ENCODE data around the gene ENDOV.

The ENDOV gene

GRCh38 chr17:80458016-80458415 is 43.0 kb downstream of the ENDOV start:
- POLR2A ChIA-PET: no interaction called here
- TF ChIP-seq CTCF (IDR thresholded peaks at IDR 0.05; ENCODE audit: insufficient read depth, low read length, missing control alignments): no peak
- no peak for DNase-seq (ENCODE audit: low read depth, low spot score)
- no peak overlapping the region for H3K4me3 ChIP-seq (ENCODE audit: low read depth, low read length)
- CTCF ChIA-PET: no interaction called here

DNA sequence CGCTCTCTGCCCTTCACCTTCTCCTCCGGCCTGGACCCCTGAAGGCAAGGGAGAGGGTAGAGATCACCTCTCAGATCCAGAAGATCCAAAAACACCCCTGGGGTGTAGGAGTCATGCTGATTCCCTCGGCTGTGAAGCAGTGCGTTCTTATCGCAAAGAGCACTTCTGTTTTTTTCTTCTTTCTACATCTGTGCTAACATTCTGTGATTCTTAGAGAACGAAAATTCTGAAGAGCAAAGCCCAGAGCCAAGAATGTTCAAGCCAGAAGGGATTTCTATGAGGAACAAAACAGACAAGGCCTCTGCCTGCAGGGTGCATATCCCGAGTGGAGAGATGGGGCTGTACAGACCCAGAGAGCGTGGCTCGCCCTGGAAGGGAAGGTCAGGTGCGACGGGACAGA is 44.3 kb downstream of the ENDOV start:
- ChIA-PET POLR2A (no interaction called here), CTCF (no interaction called here)
- no peak overlapping the region for H3K4me3 ChIP-seq (ENCODE audit: low read depth, low read length)
- DNase-seq (ENCODE audit: low read depth, low spot score): no peak
- TF ChIP-seq CTCF (IDR thresholded peaks at IDR 0.05; ENCODE audit: insufficient read depth, low read length, missing control alignments): no peak

GRCh38 chr17:80460429-80460834 is 45.5 kb downstream of the ENDOV start:
- CTCF ChIA-PET: no interaction called here
- H3K4me3 ChIP-seq (ENCODE audit: low read depth, low read length): no peak overlapping the region
- no peak for TF ChIP-seq CTCF (IDR thresholded peaks at IDR 0.05; ENCODE audit: insufficient read depth, low read length, missing control alignments)
- POLR2A ChIA-PET: no interaction called here
- DNase-seq (ENCODE audit: low read depth, low spot score): no peak

DNA sequence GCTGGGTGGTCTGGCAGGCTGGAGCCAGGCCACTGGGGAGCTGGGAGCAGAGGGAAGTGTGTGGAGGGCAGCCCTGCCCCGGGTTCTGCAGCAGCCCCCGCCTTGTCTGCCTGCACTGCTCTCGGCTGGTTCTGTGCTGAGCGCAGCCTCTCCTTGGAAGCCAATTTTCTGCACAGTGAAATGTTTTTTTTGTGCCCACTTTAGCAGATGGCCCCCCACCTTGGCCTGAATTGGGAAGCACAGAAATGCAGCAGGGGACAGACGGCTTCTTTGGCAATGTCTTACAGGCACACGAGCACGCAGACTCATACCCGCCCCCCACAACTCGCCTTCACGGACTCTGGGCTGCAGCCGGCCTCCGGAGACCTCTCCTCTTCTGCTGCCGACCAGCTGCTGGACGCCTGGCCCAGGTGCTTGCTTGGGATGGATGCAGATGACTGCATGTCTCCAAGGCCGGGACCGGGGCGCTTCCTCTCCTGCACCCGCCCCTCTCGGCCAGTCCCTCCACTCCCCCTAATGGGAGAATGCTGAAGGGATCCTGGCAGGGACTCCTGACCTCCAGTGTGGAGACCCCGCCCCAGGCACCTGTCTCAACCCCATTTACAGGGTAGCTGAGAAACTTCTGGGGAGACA is 46.7 kb downstream of the ENDOV start:
- no peak overlapping the region for H3K4me3 ChIP-seq (ENCODE audit: low read depth, low read length)
- no peak for TF ChIP-seq CTCF (IDR thresholded peaks at IDR 0.05; ENCODE audit: insufficient read depth, low read length, missing control alignments)
- ChIA-PET CTCF (no interaction called here), POLR2A (no interaction called here)
- no peak for DNase-seq (ENCODE audit: low read depth, low spot score)

DNA sequence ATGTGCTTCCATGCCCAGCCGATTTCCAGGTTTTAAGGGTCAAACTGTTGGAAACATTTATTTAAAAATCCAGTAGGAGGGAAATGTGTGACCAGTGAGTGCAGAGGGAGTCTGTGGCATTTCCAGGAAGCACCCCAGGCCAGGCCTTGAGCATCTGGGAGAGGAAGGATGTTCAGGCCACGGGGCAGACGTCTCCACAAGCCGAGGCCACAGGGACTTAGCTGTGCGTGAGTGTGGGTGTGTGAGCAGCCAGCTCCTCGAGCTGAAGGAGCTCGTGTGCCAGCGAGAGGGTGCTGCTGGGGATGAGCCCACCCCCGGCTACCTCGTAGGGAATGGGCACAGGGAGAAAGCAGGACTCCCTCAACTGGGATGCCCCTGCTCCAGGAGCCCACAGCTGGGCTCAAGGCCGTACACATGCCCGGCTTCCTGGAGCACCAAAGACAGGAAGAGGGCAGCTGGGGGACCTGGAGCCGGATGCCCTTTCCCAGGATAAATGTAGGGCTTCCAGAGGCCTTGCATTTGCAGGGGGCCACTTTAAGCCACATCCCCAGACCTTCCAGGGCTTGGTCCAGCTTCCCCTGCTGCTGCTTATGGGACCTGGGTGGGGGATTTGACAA is 48.9 kb downstream of the ENDOV start:
- ChIA-PET POLR2A (no interaction called here), CTCF (interaction anchor here (1.0 to 1.8 kb wide), 6 partner anchors 9 to 112 kb away, joined by 3 to 6 read pairs (median 5); partner anchors contain the start of gene NPTX1)
- no peak for TF ChIP-seq CTCF (IDR thresholded peaks at IDR 0.05; ENCODE audit: insufficient read depth, low read length, missing control alignments)
- H3K4me3 ChIP-seq (ENCODE audit: low read depth, low read length): no peak overlapping the region
- DNase-seq (ENCODE audit: low read depth, low spot score): no peak

DNA sequence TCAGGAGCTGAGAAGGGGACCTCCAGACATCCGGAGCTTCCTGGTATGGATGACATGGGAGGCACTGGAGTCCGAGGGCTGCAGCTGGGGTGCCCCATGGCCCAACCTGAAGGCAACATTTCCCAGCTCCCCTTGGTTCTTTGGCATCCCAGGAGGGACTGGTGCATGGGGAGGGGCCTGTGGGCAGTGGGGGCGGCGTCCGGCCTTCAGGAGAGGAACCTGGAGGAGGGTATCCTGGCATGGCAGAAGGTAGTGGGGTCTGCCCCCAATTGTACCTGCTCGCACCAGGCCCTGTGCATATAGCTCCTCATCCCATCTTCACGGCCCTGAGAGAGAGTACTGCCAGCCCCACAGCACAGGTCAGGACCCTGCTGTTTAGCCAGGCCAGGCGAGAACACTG is 49.5 kb downstream of the ENDOV start:
- no peak for DNase-seq (ENCODE audit: low read depth, low spot score)
- CTCF ChIA-PET: interaction anchor here (0.9 to 1.8 kb wide), 7 partner anchors 10 to 111 kb away, joined by 3 to 6 read pairs (median 5); partner anchors contain the start of gene NPTX1
- POLR2A ChIA-PET: no interaction called here
- TF ChIP-seq CTCF (IDR thresholded peaks at IDR 0.05; ENCODE audit: insufficient read depth, low read length, missing control alignments): no peak
- H3K4me3 ChIP-seq (ENCODE audit: low read depth, low read length): no peak overlapping the region

Data from AG04449 (cell line).